Nucleus accumbens (tissue), 56 donors: Measurements from ENCODE around the gene NIBAN1.
"Not testable (repeated sequence)": the region's sequence is repeated elsewhere in the genome, so short reads cannot be mapped to it uniquely, and the experiment has no call there.

Experiments used
- DNase-seq, 56 donors: peaks; one replicate each; lab custom pipeline; 2025; lab: John Stamatoyannopoulos, UW

The NIBAN1 gene

GRCh38 chr1:184973272-184974055 lies 844 bp downstream of the NIBAN1 start:
- peak in 6 of 56 donors; percentile 4 to 26 (median 10) for DNase-seq

GRCh38 chr1:184972315-184973055 lies 1.8 kb downstream of the NIBAN1 start:
- no peak for DNase-seq

GRCh38 chr1:184971522-184972265 lies 2.6 kb downstream of the NIBAN1 start:
- DNase-seq = no peak

GRCh38 chr1:184970691-184971161 lies 3.6 kb downstream of the NIBAN1 start:
- no peak for DNase-seq

- no peak for DNase-seq
These were observed 7.3 kb downstream of the NIBAN1 start for GRCh38 chr1:184966989-184967388.

- no peak for DNase-seq
These were observed 8.1 kb downstream of the NIBAN1 start for GRCh38 chr1:184965944-184966860.

GRCh38 chr1:184965439-184965838 lies 8.9 kb downstream of the NIBAN1 start:
- no peak for DNase-seq

- DNase-seq = no peak
These were observed 14.7 kb downstream of the NIBAN1 start for GRCh38 chr1:184959626-184960025.

GRCh38 chr1:184958554-184959353 lies 15.6 kb downstream of the NIBAN1 start:
- no peak for DNase-seq

- DNase-seq = not testable (repeated sequence)
These were observed 16.4 kb downstream of the NIBAN1 start for GRCh38 chr1:184957901-184958300.

- no peak for DNase-seq
These were observed 17.2 kb downstream of the NIBAN1 start for GRCh38 chr1:184956999-184957700.

GRCh38 chr1:184954232-184954995 lies 19.9 kb downstream of the NIBAN1 start:
- no peak for DNase-seq

GRCh38 chr1:184953600-184954219 lies 20.6 kb downstream of the NIBAN1 start:
- DNase-seq = no peak

- DNase-seq = no peak
These were observed 21.9 kb downstream of the NIBAN1 start for GRCh38 chr1:184952428-184952827.

GRCh38 chr1:184951788-184952187 lies 22.5 kb downstream of the NIBAN1 start:
- DNase-seq = no peak

- no peak for DNase-seq
These were observed 23.4 kb downstream of the NIBAN1 start for GRCh38 chr1:184950906-184951305.

GRCh38 chr1:184950227-184950626 lies 24.1 kb downstream of the NIBAN1 start:
- no peak for DNase-seq
